ENCODE measurements around the gene HIVEP3.

DNA sequence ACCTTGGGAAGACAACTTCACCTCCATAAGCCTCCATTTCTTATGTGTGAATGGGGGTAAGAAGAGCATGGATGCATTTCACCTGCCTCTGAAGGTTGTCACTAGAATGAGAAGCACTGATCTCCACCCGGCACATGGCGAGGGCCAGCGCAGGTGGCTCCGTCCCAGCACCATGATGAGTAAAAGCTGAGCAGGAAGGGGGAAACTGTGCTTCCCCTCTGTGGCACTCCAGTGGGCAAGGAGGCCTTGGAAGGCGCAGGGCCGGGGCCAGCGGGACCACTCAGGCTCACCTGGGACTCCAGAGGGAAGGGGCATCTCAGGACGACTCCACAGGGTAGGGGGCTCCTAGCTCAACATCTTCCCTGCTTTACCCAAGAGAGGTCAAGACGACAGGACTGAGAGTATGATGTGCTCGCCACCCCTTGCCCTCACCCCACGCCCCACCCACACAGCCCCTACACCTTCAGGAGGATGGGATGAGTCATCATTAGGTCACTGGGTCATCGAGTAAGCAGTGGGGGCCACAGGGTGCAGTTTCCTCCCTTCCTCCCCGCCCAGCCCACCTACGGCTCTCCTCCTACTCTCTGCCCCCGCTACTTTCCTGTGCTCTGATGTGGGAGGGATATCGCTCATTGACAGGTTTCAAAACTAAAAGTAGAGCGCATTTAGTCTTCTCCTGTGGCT is 112.1 kb downstream of the HIVEP3 start:
- TF ChIP-seq, protein P1, sequence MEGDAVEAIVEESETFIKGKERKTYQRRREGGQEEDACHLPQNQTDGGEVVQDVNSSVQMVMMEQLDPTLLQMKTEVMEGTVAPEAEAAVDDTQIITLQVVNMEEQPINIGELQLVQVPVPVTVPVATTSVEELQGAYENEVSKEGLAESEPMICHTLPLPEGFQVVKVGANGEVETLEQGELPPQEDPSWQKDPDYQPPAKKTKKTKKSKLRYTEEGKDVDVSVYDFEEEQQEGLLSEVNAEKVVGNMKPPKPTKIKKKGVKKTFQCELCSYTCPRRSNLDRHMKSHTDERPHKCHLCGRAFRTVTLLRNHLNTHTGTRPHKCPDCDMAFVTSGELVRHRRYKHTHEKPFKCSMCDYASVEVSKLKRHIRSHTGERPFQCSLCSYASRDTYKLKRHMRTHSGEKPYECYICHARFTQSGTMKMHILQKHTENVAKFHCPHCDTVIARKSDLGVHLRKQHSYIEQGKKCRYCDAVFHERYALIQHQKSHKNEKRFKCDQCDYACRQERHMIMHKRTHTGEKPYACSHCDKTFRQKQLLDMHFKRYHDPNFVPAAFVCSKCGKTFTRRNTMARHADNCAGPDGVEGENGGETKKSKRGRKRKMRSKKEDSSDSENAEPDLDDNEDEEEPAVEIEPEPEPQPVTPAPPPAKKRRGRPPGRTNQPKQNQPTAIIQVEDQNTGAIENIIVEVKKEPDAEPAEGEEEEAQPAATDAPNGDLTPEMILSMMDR (conservative IDR thresholded peaks at IDR 0.05; ENCODE audit: low read depth, low read length), result no peak
- TF ChIP-seq EZH2 (IDR thresholded peaks at IDR 0.05; ENCODE audit: borderline replicate concordance, low read depth, low read length, poor library complexity, severe bottlenecking), result no peak
